Measurements from ENCODE around the gene GRAP2.

DNA sequence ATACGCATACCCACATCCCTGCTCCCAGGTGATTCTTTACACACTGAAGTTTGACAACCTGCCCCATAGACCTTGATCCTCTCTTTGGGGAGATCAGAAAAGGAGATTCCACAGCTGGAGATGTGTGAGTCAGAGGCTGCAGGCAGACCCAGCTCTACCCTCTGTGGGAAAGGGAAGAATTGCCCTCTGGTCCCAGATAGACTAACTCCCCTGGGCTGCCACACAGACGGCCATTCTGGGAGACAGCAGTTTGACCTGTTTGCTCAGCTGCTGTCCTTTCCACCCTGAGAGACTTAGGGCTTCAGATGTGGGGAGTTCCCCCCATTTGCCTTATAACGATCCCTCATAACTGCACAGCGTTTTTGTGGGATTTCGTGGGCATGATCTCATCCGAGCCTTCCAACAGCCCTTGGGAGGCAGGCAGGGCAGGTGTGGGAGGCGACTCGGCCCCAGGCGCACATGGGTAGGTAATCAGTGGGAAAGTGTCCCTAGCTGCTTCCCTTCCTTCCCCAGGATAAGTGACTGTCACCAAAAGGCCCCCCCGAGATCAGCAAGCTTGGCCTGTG is 107.9 kb downstream of the GRAP2 start:
- TF ChIP-seq, protein P1, sequence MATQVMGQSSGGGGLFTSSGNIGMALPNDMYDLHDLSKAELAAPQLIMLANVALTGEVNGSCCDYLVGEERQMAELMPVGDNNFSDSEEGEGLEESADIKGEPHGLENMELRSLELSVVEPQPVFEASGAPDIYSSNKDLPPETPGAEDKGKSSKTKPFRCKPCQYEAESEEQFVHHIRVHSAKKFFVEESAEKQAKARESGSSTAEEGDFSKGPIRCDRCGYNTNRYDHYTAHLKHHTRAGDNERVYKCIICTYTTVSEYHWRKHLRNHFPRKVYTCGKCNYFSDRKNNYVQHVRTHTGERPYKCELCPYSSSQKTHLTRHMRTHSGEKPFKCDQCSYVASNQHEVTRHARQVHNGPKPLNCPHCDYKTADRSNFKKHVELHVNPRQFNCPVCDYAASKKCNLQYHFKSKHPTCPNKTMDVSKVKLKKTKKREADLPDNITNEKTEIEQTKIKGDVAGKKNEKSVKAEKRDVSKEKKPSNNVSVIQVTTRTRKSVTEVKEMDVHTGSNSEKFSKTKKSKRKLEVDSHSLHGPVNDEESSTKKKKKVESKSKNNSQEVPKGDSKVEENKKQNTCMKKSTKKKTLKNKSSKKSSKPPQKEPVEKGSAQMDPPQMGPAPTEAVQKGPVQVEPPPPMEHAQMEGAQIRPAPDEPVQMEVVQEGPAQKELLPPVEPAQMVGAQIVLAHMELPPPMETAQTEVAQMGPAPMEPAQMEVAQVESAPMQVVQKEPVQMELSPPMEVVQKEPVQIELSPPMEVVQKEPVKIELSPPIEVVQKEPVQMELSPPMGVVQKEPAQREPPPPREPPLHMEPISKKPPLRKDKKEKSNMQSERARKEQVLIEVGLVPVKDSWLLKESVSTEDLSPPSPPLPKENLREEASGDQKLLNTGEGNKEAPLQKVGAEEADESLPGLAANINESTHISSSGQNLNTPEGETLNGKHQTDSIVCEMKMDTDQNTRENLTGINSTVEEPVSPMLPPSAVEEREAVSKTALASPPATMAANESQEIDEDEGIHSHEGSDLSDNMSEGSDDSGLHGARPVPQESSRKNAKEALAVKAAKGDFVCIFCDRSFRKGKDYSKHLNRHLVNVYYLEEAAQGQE (IDR thresholded peaks at IDR 0.05; ENCODE audit: insufficient read depth in 1 of 2, low read depth in 2 of 2, low read length in 2 of 2): no peak
- TF ChIP-seq POLR2AphosphoS5 (IDR thresholded peaks at IDR 0.05; ENCODE audit: low read depth, low read length) (no peak), TAF1 (IDR thresholded peaks at IDR 0.05; ENCODE audit: borderline replicate concordance, insufficient read depth, low read length) (no peak)
